RWPE1 (cell line): ENCODE measurements around the gene NDUFA13.

ENCODE experiments used
- CTCF ChIA-PET: fragments of 350-600 bp; sonication (Branson Sonifier 250); formaldehyde crosslinking; extraction: SDS; loops from one replicate; lab custom pipeline; 2021; lab: Yijun Ruan, JAX
- POLR2A ChIA-PET: fragments of 400-600 bp; formaldehyde crosslinking; extraction: SDS; loops from one replicate; lab custom pipeline; 2020; ENCODE audit warnings: antibody characterized with exemption; ENCODE audit not compliant: low non-redundant PET; lab: Yijun Ruan, JAX
- DNase-seq: peaks from one replicate; pipeline ENCODE4 v3.0.0; 2012; ENCODE audit warnings: low spot score
- H3K27ac ChIP-seq: fragments of 450-650 bp; 2 replicates; pipeline ENCODE4 v1.5.1; 2017
- CTCF ChIP-seq: fragments of 450-650 bp; conservative IDR thresholded peaks from 2 replicates; pipeline ENCODE4 v1.5.1; 2017; ENCODE audit warnings: low read depth, mild to moderate bottlenecking

NDUFA13 gene

GRCh38 chr19:19544954-19545591 lies 29.0 kb downstream of the NDUFA13 start:
- no peak for TF ChIP-seq CTCF
- ChIA-PET CTCF (interaction anchor here (2.2 kb wide), 1 partner anchor 13 kb away, joined by 7 read pairs; no protein-coding TSS in a partner anchor), POLR2A (no interaction called here)
- H3K27ac ChIP-seq, result no peak overlapping the region
- DNase-seq, result no peak

- POLR2A ChIA-PET, result no interaction called here
These were observed 29.7 kb downstream of the NDUFA13 start for GRCh38 chr19:19545707-19546106.

GRCh38 chr19:19546751-19547162 lies 30.7 kb downstream of the NDUFA13 start:
- POLR2A ChIA-PET, result no interaction called here
- CTCF ChIA-PET, result no interaction called here
- peak overlapping the region; percentile 57; the same call in 1 of the 2 replicates for H3K27ac ChIP-seq
- no peak for DNase-seq
- TF ChIP-seq CTCF, result no peak

More at GRCh38 chr19:19545707-19546106, 29.7 kb downstream of the NDUFA13 start:
- CTCF ChIA-PET, result no interaction called here
- no peak for DNase-seq
- H3K27ac ChIP-seq, result no peak overlapping the region
- TF ChIP-seq CTCF, result no peak

- ChIA-PET CTCF (interaction anchor here (0.7 to 1.8 kb wide), 3 partner anchors 15 to 210 kb away, joined by 3 to 8 read pairs (median 5); no protein-coding TSS in a partner anchor), POLR2A (no interaction called here)
- no peak for TF ChIP-seq CTCF
- H3K27ac ChIP-seq, result peak overlapping the region; percentile 57
- DNase-seq, result no peak
These were observed 31.8 kb downstream of the NDUFA13 start for GRCh38 chr19:19547674-19548336.

GRCh38 chr19:19548915-19549759 lies 33.1 kb downstream of the NDUFA13 start:
- CTCF ChIA-PET, result interaction anchor here (1.5 to 1.8 kb wide), 2 partner anchors 17 to 95 kb away, joined by 5 to 8 read pairs; no protein-coding TSS in a partner anchor
- TF ChIP-seq CTCF, result no peak
- H3K27ac ChIP-seq, result no peak overlapping the region
- POLR2A ChIA-PET, result no interaction called here
- no peak for DNase-seq

GRCh38 chr19:19549804-19550464 lies 33.9 kb downstream of the NDUFA13 start:
- DNase-seq, result no peak
- no peak for TF ChIP-seq CTCF
- H3K27ac ChIP-seq, result no peak overlapping the region
- CTCF ChIA-PET, result no interaction called here
- POLR2A ChIA-PET, result no interaction called here
